Spleen (tissue), 7 donors: Measurements from ENCODE around the gene ARMC3.

Experiments
- POLR2A ChIP-seq, 3 donors: fragments of 450-650 bp; IDR thresholded peaks; one replicate each; pipeline ENCODE4 v1.5.1; 2017; ENCODE audit warnings: antibody characterized with exemption in 3 of 3, mild to moderate bottlenecking in 1 of 3
- TF ChIP-seq, protein P1 (sequence below), 11 experiments: fragments of 200-600 bp in 7 of 11; fragments of 450-650 bp in 4 of 11; sonication (generic) in 4 of 11; IDR thresholded peaks in 8 of 11; conservative IDR thresholded peaks in 3 of 11; 1 replicate in 7 of 11; 2 replicates in 4 of 11; pipeline versions ENCODE4 v1.4.0 to v1.8.0; 2016 to 2021; ENCODE audit warnings: antibody characterized with exemption in 11 of 11, inconsistent platforms in 4 of 11, mild to moderate bottlenecking in 1 of 11
- donor health status: DM: no; HTN: no; CAD: no; lungs with moderate emphysema.
- donor health status: DM: no; HTN: no; CAD: no.
- donor health status: DM: no; HTN: no; CAD: no.

- TF ChIP-seq, protein P1, sequence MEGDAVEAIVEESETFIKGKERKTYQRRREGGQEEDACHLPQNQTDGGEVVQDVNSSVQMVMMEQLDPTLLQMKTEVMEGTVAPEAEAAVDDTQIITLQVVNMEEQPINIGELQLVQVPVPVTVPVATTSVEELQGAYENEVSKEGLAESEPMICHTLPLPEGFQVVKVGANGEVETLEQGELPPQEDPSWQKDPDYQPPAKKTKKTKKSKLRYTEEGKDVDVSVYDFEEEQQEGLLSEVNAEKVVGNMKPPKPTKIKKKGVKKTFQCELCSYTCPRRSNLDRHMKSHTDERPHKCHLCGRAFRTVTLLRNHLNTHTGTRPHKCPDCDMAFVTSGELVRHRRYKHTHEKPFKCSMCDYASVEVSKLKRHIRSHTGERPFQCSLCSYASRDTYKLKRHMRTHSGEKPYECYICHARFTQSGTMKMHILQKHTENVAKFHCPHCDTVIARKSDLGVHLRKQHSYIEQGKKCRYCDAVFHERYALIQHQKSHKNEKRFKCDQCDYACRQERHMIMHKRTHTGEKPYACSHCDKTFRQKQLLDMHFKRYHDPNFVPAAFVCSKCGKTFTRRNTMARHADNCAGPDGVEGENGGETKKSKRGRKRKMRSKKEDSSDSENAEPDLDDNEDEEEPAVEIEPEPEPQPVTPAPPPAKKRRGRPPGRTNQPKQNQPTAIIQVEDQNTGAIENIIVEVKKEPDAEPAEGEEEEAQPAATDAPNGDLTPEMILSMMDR (IDR thresholded peaks at IDR 0.05 in 8 of 11, conservative IDR thresholded peaks at IDR 0.05 in 3 of 11) = no peak
- TF ChIP-seq POLR2A (IDR thresholded peaks at IDR 0.05) = no peak
Observed at GRCh38 chr10:23021430-23021829, 93.6 kb downstream of the ARMC3 start.
